K562 (cell line): ENCODE results near the gene FBN1. TPM values are rescaled to one million over a fixed set of nuclear protein-coding genes. Genes with fewer than 3 reads are reported as not detected.

ENCODE experiments used
- ATAC-seq: fragments of 200-7000 bp; cut with Tn5 transposase; 3 replicates; pipeline ENCODE4 v1.9.1; 2020; ENCODE audit warnings: moderate library complexity
- BruUV-seq: library from RNA; stranded (reverse); fragments of 400-500 nt; replicated peaks from 2 replicates; lab custom pipeline; 2021; lab: Mats Ljungman, UMichigan
- CTCF ChIA-PET: fragments of 300-600 bp; formaldehyde crosslinking; extraction: SDS; loops from one replicate; lab custom pipeline; 2021; ENCODE audit warnings: low intra/inter-chr PET ratio; lab: Yijun Ruan, JAX
- POLR2A ChIA-PET: fragments of 300-600, 350-650 bp; sonication (Branson Sonifier 250); formaldehyde crosslinking; extraction: SDS; loops from one replicate; lab custom pipeline; 2021; ENCODE audit warnings: antibody characterized with exemption, inconsistent platforms; lab: Yijun Ruan, JAX
- DNase-seq, 4 experiments: peaks; one replicate each; pipeline versions ENCODE4 v3.0.0 to v3.0.0-alpha.2; 2011 to 2018; ENCODE audit warnings: low spot score in 3 of 4, mixed read lengths in 3 of 4; ENCODE audit errors: extremely low read depth in 1 of 4
- FAIRE-seq: peaks from 2 replicates; lab custom pipeline; 2011; peaks lifted over from hg19 to GRCh38; lab: Jason Lieb, UNC
- H2AFZ ChIP-seq: 2 replicates; pipeline ENCODE4 v1.6.0; 2011; ENCODE audit warnings: low read depth, low read length, control low read depth, inconsistent platforms
- H3K27ac ChIP-seq: fragments of 200-600 bp; 3 replicates; pipeline ENCODE4 v1.8.0; 2011; ENCODE audit warnings: low read depth, mild to moderate bottlenecking, control low read depth, inconsistent platforms, low read length, moderate library complexity, mixed read lengths; ENCODE audit errors: extremely low read depth
- H3K27me3 ChIP-seq, 2 experiments: fragments of 300-600 bp in 1 of 2; 2 replicates in 1 of 2; 3 replicates in 1 of 2; pipeline versions ENCODE4 v1.6.0 to v1.8.0; 2011; ENCODE audit warnings: inconsistent platforms in 2 of 2, low read length in 2 of 2, mild to moderate bottlenecking in 1 of 2, mixed read lengths in 1 of 2, moderate library complexity in 1 of 2; ENCODE audit not compliant: control insufficient read depth in 2 of 2, insufficient read depth in 2 of 2
- H3K36me3 ChIP-seq: fragments of 300-600 bp; 3 replicates; pipeline ENCODE4 v1.8.0; 2011; ENCODE audit warnings: mild to moderate bottlenecking, low read length, inconsistent platforms; ENCODE audit not compliant: control insufficient read depth, insufficient read depth
- H3K4me1 ChIP-seq, 2 experiments: fragments of 200-600 bp in 1 of 2; replicated peaks in 1 of 2; 2 replicates in 1 of 2; 3 replicates in 1 of 2; pipeline versions ENCODE4 v1.5.1 to v1.8.0; 2011; ENCODE audit warnings: inconsistent platforms in 2 of 2, low read length in 2 of 2, mild to moderate bottlenecking in 1 of 2, mixed read lengths in 1 of 2, moderate library complexity in 1 of 2; ENCODE audit not compliant: control insufficient read depth in 2 of 2, insufficient read depth in 2 of 2
- H3K4me2 ChIP-seq: 2 replicates; pipeline ENCODE4 v1.6.1; 2011; ENCODE audit warnings: low read length, control low read depth, inconsistent platforms, mixed read lengths; ENCODE audit not compliant: insufficient read depth
- H3K4me3 ChIP-seq: fragments of 200-600 bp; sonication (generic), shearing (Covaris generic); 2 replicates; pipeline ENCODE4 v1.5.1; 2016; ENCODE audit warnings: control low read depth, inconsistent platforms
- H3K79me2 ChIP-seq: fragments of 200-600 bp; 3 replicates; pipeline ENCODE4 v1.8.0; 2011; ENCODE audit warnings: low read length, inconsistent platforms; ENCODE audit not compliant: control insufficient read depth, insufficient read depth
- H3K9ac ChIP-seq, 2 experiments: 2 replicates each; pipeline versions ENCODE4 v1.6.0 to v1.6.1; 2011; ENCODE audit warnings: low read depth in 2 of 2, low read length in 2 of 2, control low read depth in 1 of 2, inconsistent platforms in 1 of 2, mild to moderate bottlenecking in 1 of 2, mixed read lengths in 1 of 2; ENCODE audit not compliant: insufficient read depth in 1 of 2
- H3K9me1 ChIP-seq: one replicate; pipeline ENCODE4 v1.6.0; 2011; ENCODE audit warnings: inconsistent platforms, mild to moderate bottlenecking, low read length, moderate library complexity; ENCODE audit not compliant: control insufficient read depth, insufficient read depth
- H3K9me3 ChIP-seq: replicated peaks from 2 replicates; pipeline ENCODE4 v1.5.1; 2011; ENCODE audit warnings: low read depth, low read length, inconsistent platforms; ENCODE audit not compliant: control insufficient read depth, insufficient read depth
- H4K20me1 ChIP-seq: replicated peaks from 2 replicates; pipeline ENCODE4 v1.6.1; 2011; ENCODE audit warnings: low read length, inconsistent platforms, mixed read lengths; ENCODE audit not compliant: control insufficient read depth, insufficient read depth
- FOXP1 ChIP-seq: sonication (generic); formaldehyde crosslinking; IDR thresholded peaks from 2 replicates; pipeline ENCODE4 v1.8.0; 2022; ENCODE audit warnings: mild to moderate bottlenecking, missing genetic modification reagents
- GATAD2B ChIP-seq: fragments of 450-650 bp; IDR thresholded peaks from 2 replicates; pipeline ENCODE4 v1.6.1; 2017; ENCODE audit warnings: mild to moderate bottlenecking, borderline replicate concordance
- HDAC3 ChIP-seq: fragments of 450-650 bp; IDR thresholded peaks from 2 replicates; pipeline ENCODE4 v1.6.1; 2018; ENCODE audit warnings: borderline replicate concordance, mild to moderate bottlenecking, moderate library complexity; ENCODE audit not compliant: partially characterized antibody
- KAT2B ChIP-seq: IDR thresholded peaks from one replicate; pipeline ENCODE4 v1.6.1; 2012; ENCODE audit warnings: low read depth, mild to moderate bottlenecking, control low read depth, inconsistent platforms, low read length, moderate library complexity
- NFATC3 ChIP-seq: fragments of 450-650 bp; IDR thresholded peaks from 2 replicates; pipeline ENCODE4 v1.6.1; 2017; ENCODE audit warnings: mild to moderate bottlenecking
- PPARD ChIP-seq: fragments of 250-450 bp; sonication (Bioruptor Pico); IDR thresholded peaks from 2 replicates; pipeline ENCODE4 v1.8.0; 2022; ENCODE audit warnings: inconsistent platforms, mild to moderate bottlenecking, moderate library complexity
- SREBF2 ChIP-seq: sonication (generic); formaldehyde crosslinking; IDR thresholded peaks from 2 replicates; pipeline ENCODE4 v1.4.0; 2020; ENCODE audit warnings: mild to moderate bottlenecking, missing genetic modification reagents
- SUPT5H ChIP-seq: fragments of 450-650 bp; IDR thresholded peaks from 2 replicates; pipeline ENCODE4 v1.6.1; 2016
- TAL1 ChIP-seq: fragments of 450-650 bp; IDR thresholded peaks from 2 replicates; pipeline ENCODE4 v1.6.1; 2016; ENCODE audit warnings: mild to moderate bottlenecking
- TSC22D4 ChIP-seq: fragments of 450-650 bp; IDR thresholded peaks from 2 replicates; pipeline ENCODE4 v1.6.1; 2016; ENCODE audit warnings: missing genetic modification characterization, missing biosample characterization, control low read depth
- WGBS: fragments of 100-300 bp; shearing (Covaris generic); methylation state at CpG from one replicate; pipeline ENCODE4 v1.1.6; 2016; ENCODE audit warnings: low coverage, mixed read lengths; ENCODE audit not compliant: insufficient coverage; ENCODE audit errors: missing lambda C conversion rate; 5-methylcytosine and 5-hydroxymethylcytosine counted together
- in situ Hi-C: fragments of 300-500 bp; cut with MboI; formaldehyde crosslinking; loops from 4 replicates; pipeline ENCODE4 v1.15.0; 2018; ENCODE audit warnings: inconsistent platforms, mixed read lengths
- intact Hi-C: fragments of 100-400 bp; cut with micrococcal nuclease; formaldehyde crosslinking; loops from 2 replicates; pipeline ENCODE4 v1.14.2; 2022
- polyA plus RNA-seq, 8 experiments: library from polyadenylated mRNA; depleted of rRNA in 4 of 8; stranded (reverse) in 5 of 8; unstranded in 3 of 8; fragments of >200 nt; fragmentation: Nextera tagmentation in 2 of 8; fragmentation: Illumina TruSeq in 1 of 8; extraction: Ambion mirVana in 2 of 8; extraction: Trizol in 1 of 8; gene quantifications; 2 replicates each; pipeline versions ENCODE4 v1.2.1 to v1.2.3, GENCODE V29; 2011 to 2014; ENCODE audit warnings: inconsistent platforms in 1 of 8, missing spikeins in 1 of 8
- total RNA-seq, 7 experiments: library from RNA; depleted of rRNA in 6 of 7; stranded (reverse); fragments of >200 nt in 6 of 7; fragmentation: Illumina TruSeq in 2 of 7; extraction: Trizol in 2 of 7; gene quantifications; 2 replicates each; pipeline versions ENCODE4 v1.2.1 to v1.2.3, GENCODE V29; 2011 to 2021; ENCODE audit warnings: low replicate concordance in 1 of 7
- TF ChIP-seq, protein P1 (sequence below): fragments of 250-450 bp; sonication (Bioruptor Pico); IDR thresholded peaks from 2 replicates; pipeline ENCODE4 v1.8.0; 2022; ENCODE audit warnings: inconsistent platforms, mild to moderate bottlenecking, moderate library complexity, borderline replicate concordance

Gene FBN1
- total and polyA plus RNA-seq, 9 of the 15 experiments (the other 6 are each of a cell fraction or from before 2014, with no cell fraction given) = 0.15 to 1.2 (median 0.60) TPM

DNA sequence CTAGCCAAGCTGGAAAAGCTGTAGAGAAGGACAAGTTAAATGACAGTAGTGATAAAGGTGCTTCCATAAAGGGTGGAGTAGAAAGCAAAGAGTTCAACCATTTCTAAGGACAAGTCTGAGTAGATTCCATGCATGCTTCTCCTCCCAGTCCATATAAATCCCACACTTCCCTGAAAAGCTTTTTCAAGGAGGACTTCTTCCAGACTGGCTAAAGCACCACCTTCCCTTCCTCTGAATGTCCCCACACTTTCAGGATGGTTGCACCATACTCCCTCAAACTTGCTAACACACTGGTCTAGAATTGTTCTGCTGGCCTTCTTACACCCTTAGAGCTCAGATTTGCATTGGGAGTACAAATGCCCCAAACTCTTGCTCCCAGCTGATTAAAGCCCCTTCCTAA is 40.9 kb downstream of the FBN1 start (continued):
- TF ChIP-seq TSC22D4 (no peak), SREBF2 (no peak), NFATC3 (no peak), SUPT5H (no peak), FOXP1 (CRISPR knock-in tag) (no peak)

DNA sequence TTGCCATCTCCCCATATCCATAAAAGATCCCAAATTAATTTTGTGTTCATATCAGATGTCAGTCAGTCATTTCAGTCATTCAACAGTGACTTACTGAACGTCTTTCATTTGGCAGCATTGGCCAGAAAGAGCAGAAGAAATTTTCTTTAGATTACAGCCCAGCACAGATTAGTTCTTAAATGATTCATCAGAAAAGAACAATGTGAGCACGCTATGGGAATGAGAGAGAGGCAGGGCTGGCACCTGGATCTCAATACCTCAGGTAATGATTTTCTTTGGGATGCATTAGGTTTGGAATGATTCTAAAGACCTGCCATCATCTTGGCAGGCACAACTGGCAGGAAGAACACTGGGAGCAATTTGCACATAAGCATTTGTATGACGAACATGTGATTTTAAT is 41.6 kb downstream of the FBN1 start:
- TF ChIP-seq TAL1 (no peak), KAT2B (no peak), HDAC3 (no peak), GATAD2B (no peak), PPARD (no peak)
- TF ChIP-seq, protein P1, sequence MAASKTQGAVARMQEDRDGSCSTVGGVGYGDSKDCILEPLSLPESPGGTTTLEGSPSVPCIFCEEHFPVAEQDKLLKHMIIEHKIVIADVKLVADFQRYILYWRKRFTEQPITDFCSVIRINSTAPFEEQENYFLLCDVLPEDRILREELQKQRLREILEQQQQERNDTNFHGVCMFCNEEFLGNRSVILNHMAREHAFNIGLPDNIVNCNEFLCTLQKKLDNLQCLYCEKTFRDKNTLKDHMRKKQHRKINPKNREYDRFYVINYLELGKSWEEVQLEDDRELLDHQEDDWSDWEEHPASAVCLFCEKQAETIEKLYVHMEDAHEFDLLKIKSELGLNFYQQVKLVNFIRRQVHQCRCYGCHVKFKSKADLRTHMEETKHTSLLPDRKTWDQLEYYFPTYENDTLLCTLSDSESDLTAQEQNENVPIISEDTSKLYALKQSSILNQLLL = no peak
- no peak for DNase-seq
- intact Hi-C loops (no loop called here), in situ Hi-C loops (no loop called here)
- H2AFZ ChIP-seq = no peak overlapping the region
- no peaks in the 10 kb centered on the region for H3K9me1 ChIP-seq
- no peaks in the 10 kb centered on the region for H4K20me1 ChIP-seq
- no peaks in the 10 kb centered on the region for H3K36me3 ChIP-seq
- no peak for FAIRE-seq
- H3K27me3 ChIP-seq = no peaks in the 10 kb centered on the region; a peak in 1 of 5 replicates
- no peak overlapping the region for H3K9ac ChIP-seq
- H3K79me2 ChIP-seq = no peaks in the 10 kb centered on the region
- no peak for ATAC-seq
- no peak overlapping the region for H3K4me3 ChIP-seq
- H3K9me3 ChIP-seq = no peaks in the 10 kb centered on the region
- no peaks in the 10 kb centered on the region for H3K4me1 ChIP-seq
- no peak overlapping the region for H3K4me2 ChIP-seq
- POLR2A ChIA-PET = no interaction called here
- BruUV-seq = no TSS peak
- CTCF ChIA-PET = no interaction called here
- H3K27ac ChIP-seq = no peak overlapping the region
- WGBS = 11% methylated on average over 3 of the region's 3 CpGs
